OCI-LY3 (cell line): ENCODE measurements around the gene KRT222.

Experiments
- EZH2phosphoT487 ChIP-seq: fragments of 200-600 bp; shearing (Covaris generic); IDR thresholded peaks from 2 replicates; pipeline ENCODE4 v1.6.1; 2018; ENCODE audit warnings: antibody characterized with exemption, mixed run types, low read depth
- TF ChIP-seq, protein P1 (sequence below): fragments of 200-600, 300-600 bp; sonication (generic); IDR thresholded peaks from 2 replicates; pipeline ENCODE4 v1.5.1; 2014; ENCODE audit warnings: antibody characterized with exemption, low read length, low read depth

GRCh38 chr17:40664582-40665333 is at the start of gene KRT222:
- TF ChIP-seq, protein P1, sequence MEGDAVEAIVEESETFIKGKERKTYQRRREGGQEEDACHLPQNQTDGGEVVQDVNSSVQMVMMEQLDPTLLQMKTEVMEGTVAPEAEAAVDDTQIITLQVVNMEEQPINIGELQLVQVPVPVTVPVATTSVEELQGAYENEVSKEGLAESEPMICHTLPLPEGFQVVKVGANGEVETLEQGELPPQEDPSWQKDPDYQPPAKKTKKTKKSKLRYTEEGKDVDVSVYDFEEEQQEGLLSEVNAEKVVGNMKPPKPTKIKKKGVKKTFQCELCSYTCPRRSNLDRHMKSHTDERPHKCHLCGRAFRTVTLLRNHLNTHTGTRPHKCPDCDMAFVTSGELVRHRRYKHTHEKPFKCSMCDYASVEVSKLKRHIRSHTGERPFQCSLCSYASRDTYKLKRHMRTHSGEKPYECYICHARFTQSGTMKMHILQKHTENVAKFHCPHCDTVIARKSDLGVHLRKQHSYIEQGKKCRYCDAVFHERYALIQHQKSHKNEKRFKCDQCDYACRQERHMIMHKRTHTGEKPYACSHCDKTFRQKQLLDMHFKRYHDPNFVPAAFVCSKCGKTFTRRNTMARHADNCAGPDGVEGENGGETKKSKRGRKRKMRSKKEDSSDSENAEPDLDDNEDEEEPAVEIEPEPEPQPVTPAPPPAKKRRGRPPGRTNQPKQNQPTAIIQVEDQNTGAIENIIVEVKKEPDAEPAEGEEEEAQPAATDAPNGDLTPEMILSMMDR, result no peak
- TF ChIP-seq EZH2phosphoT487, result no peak
